GM19035 (cell line): Measurements from ENCODE around the gene BTBD9.

Experiments
- ATAC-seq: cut with Tn5 transposase; IDR thresholded peaks from one replicate; pipeline ENCODE4 v1.9.1; 2021; ENCODE audit not compliant: unreplicated experiment

BTBD9 gene

DNA sequence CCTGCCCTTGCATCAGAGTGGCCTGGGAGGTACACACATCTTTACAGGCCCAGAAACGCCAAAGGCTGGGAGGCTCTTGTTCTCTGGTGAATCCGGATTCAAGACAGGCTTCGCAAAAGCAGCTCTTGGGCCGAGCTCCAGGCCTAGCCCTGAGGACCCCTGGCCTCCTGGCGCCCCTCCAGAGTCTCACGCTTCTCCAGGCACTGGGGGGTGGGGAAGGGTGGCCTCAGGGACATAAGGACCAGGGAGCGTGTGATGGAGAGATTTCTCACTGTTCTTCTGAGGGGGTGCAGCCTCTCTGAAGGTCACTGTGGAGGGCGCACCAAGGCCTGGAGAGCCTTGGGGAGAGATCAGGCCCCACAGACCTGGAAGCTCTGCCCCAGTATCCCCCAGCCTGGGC is 471.0 kb downstream of the BTBD9 start:
- no peak for ATAC-seq

DNA sequence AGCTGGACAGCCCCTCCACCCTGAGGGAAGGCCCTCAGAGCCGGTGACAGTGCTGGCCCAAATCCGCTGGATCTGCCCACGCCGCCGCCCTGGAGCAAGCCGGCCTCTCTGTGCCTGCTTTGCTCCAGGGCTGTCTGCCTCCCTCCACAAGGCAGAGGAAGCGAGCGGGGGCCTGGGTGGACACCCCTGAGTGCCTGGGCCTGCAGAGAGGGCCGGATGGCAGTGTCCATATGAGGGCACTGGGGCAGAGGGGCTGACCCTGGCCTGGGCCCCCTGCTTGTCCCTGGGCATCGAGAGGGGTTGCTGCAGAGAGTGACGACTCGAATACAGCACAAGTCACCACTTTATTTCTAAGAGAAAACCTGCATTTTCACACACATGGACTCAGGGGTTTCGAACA is 471.6 kb downstream of the BTBD9 start:
- no peak for ATAC-seq

DNA sequence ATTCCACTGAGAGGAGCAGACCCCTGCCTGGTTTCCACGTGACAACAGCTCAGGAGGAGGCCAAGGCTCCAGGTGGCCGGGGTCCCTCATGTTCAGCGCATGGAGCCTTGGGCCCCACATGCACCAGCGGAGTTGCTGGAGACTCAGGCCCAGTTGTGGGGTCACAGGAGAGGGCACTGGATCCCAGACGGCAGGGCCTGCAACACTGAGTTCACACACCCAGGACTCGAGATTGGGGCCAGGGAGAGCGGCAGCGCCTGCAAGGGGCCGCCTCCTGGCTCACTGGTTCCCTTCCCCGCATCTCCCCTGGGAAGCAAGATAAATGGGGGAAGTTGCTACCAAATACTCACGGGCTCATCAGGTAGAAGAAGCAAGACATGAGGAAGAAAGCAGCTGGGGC is 472.1 kb downstream of the BTBD9 start:
- no peak for ATAC-seq

DNA sequence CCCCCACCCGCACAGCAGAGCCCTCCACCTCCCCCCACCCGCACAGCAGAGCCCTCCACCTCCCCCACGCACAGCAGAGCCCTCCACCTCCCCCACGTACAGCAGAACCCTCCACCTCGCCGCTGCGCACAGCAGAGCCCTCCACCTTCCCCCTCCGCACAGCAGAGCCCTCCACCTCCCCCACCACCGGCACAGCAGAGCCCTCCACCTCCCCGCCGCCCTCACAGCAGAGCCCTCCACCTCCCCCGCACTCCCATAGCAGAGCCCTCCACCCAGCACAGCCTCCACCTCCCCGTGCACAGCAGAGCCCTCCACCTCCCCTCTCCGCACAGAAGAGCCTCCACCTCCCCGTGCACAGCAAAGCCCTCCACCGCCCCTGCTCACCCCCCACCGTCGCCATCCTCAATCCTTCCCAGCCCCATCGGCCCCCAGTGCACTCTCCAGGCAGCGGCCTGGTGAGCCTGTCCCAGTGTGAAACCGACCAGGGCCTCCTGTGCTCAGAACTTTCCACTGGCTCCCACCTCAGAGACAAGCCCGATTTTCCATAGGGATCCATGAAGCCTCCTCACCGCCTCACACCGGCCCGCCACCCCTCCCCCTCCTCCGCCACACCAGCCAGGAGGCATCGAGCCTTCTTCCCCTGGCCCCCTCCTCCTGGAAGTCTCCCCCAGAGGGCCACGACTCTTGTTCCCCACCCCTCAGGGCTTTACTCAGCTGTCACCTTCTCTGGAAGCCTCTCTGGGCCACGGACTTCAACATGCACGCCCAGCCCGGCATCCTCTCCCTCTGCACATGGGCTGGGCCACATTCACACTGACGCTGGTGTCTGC is 473.1 kb downstream of the BTBD9 start:
- ATAC-seq, result no peak

- ATAC-seq, result no peak
Measured at GRCh38 chr6:38164671-38165108, 475.0 kb downstream of the BTBD9 start.

GRCh38 chr6:38164131-38164481 is 475.6 kb downstream of the BTBD9 start:
- ATAC-seq, result no peak

DNA sequence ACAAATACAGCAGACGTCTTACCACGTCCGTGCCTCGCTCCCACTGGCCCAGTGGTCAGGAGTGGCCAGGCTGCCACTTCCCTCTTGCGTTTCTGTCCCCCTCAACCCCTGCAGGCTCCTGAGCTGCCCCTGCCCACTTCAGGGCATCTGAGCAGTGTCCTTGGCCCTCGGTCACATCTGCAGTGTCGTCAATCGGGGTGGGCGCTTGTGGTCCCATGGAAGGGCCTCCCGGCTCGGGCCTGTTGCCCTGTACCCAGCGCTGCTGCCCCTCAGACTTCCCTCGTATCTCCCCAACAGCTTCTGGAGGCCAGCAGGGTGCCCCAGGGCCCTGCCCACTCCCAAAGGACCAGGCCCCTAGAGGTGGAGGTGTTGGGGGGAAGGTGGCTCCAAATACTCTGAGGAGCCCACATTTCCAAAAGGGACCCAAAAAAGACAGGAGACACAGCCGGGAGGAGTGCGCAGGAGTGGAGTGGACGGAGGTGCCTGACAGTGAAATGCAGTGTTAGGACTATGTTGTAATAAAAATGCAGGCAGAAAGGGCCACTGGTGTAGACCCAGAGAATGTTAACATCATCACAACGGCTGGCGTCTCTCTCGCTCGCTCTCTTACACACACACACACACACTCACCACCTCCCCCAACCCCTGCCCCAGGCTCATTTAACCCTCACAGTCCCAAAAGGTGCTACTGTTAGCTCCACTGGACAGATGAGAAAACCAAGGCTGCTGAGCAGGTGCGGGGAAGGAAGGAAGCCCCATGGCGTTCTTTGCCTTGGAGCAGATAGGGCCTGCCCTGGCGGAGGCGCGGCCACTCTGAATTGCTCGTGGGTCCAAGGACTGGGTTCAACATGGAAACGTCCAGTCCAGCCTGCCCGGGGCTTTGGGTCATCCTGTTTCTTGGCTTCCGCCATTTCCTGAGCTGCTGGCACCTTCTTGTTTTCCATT is 476.3 kb downstream of the BTBD9 start:
- no peak for ATAC-seq

DNA sequence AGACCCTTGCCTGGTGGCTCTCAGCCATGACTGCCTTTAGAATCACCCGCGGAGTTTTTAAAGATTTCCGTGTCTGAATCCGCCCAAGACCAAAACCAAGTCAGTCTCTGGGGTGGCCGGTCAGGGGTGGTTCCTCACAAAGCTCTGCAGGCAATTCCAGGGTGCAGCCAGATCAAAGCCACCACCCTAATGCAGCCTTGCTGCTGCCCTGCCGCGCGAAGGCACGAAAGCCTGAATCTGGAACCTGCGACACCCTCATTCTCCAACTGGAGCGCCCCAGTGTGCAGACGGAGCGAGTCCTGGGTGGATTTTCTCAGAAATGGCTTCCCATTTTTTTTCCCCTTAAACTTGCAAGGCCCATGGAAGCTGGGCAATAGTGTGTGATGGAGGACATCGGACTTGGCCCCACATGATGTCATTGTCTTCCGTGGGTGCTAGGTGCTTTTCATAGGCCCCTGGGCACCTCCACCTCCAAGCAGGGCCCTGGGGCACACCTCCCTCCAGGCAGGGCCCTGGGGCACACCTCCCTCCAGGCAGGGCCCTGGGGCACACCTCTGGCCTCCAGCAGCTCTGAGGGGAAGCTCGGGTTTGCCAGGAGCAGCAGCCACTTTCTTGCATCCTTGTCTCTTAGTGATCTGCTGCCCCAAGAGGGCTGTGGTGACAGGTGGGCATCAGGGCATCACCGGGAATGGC is 477.1 kb downstream of the BTBD9 start:
- no peak for ATAC-seq

DNA sequence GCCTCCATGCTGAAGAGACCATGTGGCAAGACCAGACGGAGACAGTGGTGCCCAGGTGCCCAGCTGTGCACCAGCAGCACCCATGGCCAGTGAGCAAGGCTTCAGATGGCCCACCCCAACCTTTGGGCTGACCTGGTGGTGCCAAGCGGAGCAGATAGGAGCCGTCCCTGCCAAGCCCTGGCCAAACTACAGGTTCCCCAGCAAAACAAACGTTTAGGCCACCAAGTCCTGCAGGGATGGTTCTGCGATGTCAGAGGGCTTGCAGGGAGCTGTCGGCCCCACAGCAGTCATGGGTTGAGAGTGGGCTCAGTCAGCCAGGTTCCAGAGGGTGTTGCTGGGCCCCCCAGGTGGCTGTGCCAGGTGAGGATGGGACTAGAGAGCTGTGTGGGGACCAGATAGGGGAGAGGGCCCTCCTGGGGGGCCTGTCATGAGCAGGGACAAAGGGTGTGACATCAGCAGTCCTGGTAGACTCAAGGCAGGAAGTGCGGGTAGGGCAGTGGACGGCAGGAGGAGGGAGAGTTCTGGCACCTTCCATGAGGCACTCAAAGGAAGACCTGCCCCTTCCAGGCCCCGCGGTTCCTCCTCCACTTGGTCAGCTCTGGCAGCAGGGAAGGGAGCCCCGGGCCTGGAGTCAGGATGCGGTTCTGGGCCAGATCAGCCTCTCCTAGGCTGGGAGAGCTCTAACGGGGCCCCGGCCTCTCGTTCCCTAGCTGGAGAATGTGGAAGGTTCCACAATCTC is 477.8 kb downstream of the BTBD9 start:
- no peak for ATAC-seq

- ATAC-seq, result no peak
Measured at GRCh38 chr6:38161331-38161730, 478.4 kb downstream of the BTBD9 start.

DNA sequence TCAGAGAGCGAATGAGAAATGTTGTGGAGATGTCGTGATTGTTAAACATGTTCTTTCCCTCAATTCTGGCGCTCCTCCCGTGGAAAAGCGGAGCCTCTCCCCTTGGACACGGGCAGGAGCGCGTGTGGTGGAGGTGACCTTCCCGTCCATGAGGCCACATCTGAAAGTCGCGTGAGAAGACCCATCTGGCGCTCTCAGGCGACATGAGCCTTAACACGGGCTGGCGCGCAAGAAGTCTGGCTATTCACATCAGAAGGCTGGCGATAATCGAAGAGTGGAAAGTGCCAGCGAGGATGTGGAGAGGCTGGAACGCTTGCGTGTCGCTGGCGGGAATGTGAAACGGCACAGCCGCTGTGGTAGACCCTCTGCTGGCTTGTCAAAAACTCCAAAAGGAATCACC is 478.9 kb downstream of the BTBD9 start:
- ATAC-seq, result no peak

DNA sequence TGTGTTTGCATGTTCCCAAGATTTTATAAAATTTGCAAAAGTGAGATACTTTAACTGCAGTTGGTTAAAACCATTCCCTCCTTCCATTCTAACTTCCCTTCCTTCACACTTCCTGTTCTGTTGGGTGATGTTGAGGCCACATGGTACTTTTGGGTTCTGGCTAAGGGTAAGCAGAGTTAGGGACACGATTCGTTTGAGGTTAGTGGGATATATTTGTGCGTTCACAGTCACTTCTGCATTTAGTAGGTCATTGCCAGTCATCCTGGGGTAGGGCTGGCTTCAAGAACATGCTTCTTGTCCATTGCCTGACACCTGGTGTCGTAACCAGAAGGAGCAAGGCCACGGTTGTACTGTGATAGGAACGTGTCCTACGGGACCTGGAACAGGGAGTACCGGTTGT is 480.1 kb downstream of the BTBD9 start:
- no peak for ATAC-seq

DNA sequence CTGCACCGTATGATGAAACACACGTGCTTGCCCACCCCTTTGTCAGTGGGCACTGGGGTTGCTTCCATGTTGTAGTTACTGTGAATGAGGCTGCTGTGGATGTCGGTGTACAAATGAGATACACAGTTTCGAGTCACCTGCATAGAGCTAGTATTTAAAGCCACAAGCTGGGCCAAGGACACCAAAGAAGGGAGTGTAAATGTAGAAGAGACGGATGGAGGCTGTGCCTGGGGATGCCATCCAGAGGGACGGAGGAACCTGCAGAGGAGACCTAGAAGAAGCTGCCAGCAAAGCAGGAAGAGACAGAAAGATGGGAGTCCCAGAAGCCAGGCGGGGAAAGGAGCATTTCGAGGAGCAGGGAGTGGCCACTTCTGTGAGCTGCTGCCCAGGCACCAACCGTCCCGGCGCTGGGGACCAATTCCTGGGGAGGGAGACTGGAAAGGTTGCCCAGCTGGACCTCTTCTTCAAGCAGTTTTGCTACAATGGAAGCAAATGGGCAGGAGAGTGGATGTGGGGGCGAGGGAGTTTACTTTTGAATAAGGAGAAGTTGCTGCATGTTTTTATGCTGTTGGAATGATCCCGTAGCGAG is 480.9 kb downstream of the BTBD9 start:
- ATAC-seq, result no peak

DNA sequence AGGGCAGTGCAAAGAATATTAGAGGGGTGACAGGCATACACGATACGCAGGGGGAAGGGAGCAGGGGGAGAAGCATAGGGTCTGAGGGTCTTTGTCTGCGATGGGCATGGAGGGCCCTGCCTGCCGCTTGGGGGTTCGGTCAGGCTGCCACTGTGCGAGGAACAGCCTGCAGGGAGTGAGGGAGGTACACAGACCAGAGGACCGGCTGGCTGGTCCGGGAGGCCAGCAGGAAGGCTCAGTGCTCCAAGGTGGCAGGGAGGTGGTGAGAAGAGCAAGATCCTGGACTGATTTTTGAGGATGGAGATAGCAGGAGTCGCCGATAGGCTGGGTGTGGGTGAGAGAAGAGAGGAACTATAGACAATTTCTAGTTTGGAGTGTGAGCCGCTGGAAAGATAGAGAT is 481.8 kb downstream of the BTBD9 start:
- ATAC-seq, result no peak

DNA sequence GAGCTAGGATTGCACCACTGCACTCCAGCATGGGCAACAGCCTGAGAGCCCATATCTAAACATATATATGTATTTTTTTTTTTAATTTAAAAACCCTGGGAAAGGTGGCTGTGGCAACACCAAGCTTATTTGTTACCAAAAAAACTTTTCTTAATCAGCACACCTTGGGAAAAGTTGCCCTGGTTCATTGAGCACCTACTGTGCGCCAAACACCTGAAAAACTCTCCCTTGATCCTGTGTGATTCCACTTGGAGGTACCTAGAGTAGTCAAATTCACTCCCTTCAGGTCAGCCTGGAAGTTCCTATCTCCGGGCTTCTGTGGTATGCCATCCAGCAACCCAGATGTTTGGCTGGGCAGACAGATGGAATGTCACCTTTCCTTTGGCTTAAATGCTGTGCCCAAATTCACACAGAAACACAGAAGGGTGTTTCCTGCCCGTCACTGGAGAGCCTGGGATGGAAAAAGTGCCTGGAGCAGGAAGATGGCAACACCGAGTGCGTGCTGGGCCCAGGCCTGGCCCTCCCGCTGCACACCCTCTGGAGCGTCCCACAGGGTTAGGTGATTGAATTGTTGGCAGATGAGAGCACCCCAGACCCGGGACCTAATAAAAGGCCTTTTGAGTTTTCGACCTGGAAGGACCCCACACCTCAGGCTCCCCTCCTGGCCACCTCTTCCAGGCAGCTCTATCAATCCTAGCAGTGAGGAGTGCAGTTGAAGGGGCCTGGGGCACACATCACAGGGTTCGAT is 482.7 kb downstream of the BTBD9 start:
- ATAC-seq, result no peak

DNA sequence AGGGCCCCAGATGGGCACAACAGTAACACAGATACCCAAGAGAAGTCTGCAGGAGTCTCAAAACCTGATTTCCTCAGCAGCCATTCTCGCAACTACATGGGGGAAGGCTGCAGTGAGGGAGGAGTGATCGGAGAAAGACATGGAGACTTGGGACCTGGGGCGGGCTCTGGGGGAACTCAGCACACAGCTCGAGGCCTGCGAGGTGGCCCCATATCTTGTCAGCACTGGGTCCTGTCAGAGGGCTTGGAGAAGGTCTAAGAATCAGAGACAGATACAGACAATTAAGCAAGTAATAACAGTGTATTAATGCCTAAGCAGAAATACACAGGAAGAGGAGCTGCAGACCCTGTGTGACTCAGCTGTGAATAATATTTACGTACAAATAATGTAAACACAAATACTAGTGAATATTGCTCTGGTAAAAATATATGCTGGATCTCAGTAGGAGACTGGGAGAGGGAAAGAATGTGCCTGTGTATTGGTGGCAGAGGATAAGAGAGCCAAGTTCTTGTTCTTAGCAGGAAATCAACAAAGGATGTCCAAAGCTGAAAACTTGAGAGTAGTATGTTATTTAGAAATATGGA is 484.0 kb downstream of the BTBD9 start:
- ATAC-seq, result no peak

DNA sequence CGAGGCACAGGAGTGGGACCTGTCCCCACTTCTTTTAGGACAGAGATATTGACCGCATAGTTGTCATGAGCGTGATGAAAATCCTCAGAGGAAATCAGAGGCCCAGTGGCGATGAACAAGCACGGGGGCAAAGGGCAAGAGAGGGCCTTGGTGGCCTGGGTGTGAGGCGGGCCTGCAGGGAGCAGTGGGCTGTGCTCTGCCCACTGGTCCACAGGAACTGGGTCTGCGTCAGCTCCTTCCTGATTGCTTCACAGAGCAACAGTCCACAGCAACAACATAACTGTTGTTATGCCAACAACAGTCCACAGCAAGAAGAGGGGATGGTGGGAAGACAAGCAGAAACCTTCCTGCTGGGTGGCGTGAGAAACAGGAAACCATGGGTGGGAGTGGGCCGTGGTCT is 484.6 kb downstream of the BTBD9 start:
- no peak for ATAC-seq

DNA sequence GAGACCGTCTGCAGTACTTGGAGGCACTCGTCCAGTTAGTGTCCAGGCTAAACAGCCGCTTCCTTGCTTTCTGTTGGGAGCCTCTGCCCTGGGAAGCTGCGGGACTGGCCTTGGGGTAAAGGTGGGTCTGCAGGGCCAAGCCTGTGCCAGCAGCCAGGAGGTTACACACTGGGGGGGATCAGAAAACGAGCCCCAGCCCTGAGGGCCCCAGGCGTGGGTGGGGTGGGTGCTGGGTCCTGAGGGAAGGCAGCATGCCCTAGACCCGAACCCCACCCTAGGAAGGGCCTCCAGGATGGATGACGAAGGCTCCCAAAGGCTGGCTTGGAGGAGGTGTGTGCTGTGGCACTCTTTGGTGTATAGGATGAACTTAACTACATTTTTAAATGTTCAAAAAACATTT is 485.0 kb downstream of the BTBD9 start:
- ATAC-seq, result no peak

DNA sequence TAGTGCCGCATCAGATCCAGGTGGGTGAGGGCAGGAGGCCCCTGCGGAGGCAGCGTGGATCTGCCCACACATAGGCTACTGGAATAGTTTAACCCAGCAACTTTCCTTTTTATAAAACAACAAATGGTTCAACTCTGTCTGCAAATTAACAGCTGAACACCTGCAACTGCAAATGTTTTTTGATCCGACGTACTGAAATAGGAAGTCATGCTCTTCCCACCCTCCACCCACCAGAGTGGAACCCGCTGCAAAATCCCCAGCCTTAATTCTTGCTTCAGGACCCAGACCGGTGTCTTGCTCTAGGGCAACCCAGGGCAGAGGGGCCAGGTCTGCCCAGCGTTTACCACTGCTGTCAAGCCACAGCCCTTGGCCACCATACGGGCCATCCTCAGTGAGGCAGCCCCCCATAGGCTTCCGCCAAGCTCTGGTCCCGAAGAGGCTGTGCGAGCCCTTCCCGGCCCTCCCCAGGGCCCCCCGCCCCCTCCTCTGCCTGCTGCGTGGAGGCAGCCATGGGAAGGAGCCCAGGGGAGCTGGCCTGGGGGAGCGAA is 485.9 kb downstream of the BTBD9 start:
- ATAC-seq, result no peak
